Stimulated activated CD8-positive, alpha-beta memory T cell treated with anti-CD3 and anti-CD28 coated beads, Interleukin-7, amount 100 ng/mL, for 48 hours (primary cell): ENCODE data around the gene SLC38A3.
"Not testable (repeated sequence)": the region's sequence is repeated elsewhere in the genome, so short reads cannot be mapped to it uniquely, and the experiment has no call there.

Source experiments
- DNase-seq, 2 donors: peaks; one replicate each; pipeline ENCODE4 v3.0.0-alpha.2; 2020; ENCODE audit warnings: low read depth in 1 of 2; ENCODE audit errors: extremely low read depth in 1 of 2

SLC38A3 gene

GRCh38 chr3:50245251-50245745 is 40.2 kb downstream of the SLC38A3 start:
- no peak for DNase-seq

DNA sequence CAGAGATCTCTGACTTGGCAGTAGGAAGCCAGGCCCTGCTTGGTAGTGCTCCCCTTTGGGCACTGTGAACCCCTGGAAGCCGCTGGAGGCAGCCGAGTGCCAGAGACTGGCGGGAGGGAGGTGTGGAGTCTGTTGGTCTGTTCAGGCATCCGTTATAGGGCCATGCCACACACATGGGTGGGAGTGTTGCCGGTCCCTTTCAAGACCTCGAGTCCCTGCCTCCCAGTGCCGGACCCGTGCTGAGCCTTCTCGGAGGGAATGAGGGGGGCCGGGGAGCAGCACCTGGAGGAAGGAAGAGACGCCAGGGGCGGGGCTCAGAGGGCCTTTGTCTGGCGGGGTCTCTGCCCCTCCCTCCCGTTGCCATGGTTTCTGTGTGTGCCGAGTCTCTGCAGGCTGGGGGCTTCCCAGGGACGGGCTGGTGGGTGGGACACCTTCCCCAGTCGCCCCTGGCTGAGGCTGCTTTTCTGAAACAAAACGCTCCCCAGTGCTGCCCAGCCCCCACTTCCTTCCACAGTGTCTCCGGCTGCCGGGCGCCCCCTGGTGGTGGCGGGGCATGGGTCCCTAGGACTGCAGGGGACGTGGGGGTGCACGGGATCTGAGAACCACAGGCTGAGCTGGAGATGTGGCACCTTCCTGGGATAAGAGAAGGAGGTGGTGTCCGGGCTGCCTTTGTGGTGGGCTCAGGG is 40.9 kb downstream of the SLC38A3 start:
- DNase-seq: peak; percentile 89

GRCh38 chr3:50246517-50246954 is 41.5 kb downstream of the SLC38A3 start:
- DNase-seq: peak; percentile 78 to 94

GRCh38 chr3:50248387-50248786 is 43.3 kb downstream of the SLC38A3 start:
- no peak for DNase-seq

GRCh38 chr3:50249457-50249856 is 44.4 kb downstream of the SLC38A3 start:
- DNase-seq: no peak

- no peak for DNase-seq
Measured at GRCh38 chr3:50250514-50250913, 45.4 kb downstream of the SLC38A3 start.

DNA sequence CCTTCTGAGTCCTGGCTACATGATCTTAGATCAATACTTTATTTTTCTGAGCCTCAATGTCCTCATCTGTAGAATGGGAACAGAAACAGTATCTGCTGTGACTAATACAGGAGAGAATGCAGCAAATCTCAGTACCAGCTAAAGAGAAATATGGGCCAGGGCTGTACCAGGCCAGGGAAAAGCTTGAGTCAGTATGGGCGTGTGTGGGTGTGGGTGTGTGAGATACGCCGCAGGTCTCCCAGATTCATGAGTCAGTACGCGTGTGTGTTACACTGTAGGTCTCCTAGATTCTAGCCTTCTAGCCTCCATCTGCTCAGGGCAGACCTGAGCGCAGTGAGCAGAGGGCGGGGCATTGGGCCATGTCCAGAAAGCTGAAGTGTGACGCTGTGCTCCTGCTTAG is 46.1 kb downstream of the SLC38A3 start:
- DNase-seq: peak in 1 of 2 donors; percentile 73

DNA sequence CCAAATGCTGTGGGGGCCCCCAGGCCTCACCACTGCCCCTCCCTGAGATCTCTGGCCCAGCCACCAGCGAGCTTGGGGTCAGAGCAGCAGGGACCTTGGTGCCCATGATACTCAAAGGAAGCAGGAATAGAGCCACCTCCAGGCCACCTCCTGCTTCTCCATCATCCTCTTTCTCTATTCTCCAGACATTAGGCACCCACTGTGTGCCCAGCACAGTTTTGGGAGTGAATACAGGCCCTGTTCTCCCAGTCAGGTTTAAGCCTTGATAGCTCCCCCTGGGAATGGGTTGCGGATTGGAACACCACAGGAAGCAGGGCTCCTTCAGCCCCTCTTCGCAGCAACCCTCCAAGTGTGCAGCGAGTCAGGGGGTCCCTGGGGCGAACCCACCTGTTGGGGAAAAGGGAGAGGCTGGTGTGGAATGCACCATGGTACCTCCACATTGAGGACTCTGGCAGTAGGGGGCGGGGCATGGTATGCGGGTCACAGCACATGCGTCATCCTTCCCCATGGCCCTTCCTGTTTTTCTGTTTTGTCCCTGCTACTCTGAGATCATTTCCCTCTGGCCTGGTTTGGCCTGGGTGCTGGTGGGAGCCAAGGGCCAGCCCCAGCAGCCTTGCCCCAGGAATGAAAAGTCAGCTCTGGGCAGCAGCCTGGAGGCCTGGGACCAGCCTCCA is 49.6 kb downstream of the SLC38A3 start:
- no peak for DNase-seq

DNA sequence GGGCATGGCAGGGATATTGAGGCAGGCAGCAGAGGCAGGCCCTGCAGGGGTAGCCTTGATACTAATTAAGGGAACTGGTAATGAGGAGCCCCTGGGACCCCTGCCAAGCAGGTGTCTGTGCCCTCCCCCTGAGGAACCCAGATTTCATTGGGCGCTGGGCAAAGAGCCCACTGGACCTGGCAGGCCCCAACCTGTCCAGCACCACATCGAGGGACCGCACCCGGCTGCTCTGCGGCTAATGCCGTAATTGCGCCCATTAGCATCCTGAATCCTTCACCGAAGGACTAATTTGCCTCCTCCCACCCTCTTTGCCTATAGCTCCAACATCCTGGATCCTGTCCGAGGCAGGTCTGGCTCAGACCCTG is 50.2 kb downstream of the SLC38A3 start:
- DNase-seq: no peak

- DNase-seq: no peak
Measured at GRCh38 chr3:50256978-50257890, 52.2 kb downstream of the SLC38A3 start.

GRCh38 chr3:50258029-50258680 is 53.1 kb downstream of the SLC38A3 start:
- no peak for DNase-seq

DNA sequence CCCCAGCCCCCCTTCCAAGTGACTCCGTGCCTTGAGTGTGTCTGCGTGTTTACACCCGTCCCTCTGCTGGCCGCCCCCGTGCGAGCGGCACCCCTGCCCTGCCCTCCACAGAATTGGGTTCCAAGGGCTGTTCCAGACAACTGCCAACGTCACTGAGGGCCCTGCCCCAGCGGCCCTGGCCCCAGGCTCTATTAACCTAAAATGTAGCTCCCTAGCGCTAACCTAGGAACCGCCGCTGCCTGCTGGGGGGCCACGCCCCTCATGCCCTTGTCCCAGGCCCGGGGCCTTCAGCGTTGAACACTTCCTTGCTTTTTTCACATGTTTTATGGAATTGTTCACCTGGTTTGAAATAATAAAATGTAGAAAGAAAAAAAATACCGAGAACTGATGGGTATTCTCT is 53.9 kb downstream of the SLC38A3 start:
- DNase-seq: no peak

DNA sequence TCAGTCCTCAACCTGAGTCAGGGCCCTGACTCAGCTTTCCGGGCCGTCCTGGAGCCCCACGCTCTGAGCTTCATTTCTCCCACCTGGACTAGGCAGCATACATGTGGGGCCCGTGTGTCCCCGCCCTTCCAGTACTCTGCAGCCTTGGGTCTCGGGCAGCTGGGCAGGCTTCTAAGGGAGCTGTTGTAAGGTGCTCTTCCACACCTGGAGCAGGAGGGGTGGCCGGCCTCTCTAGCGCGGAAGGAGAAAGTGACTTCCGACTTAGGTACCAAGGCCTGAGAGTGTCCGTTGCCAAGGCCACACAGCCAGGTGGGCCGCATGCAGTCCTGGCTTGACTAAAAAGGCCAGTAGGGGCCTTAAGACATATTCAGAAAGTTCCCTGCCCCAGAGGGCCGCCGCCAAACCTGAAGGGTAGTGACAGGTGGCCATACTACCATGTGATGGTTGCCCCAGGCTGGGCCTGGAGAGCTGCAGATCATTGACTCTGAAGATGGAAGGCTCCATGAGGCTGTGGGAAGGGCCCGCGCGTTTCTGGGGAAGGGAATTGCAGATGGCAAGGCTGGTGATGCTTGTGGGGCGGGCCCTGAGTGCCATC is 54.5 kb downstream of the SLC38A3 start:
- no peak for DNase-seq

GRCh38 chr3:50260027-50260941 is 55.2 kb downstream of the SLC38A3 start:
- peak; percentile 74 to 78 for DNase-seq

- DNase-seq: no peak
Measured at GRCh38 chr3:50260942-50261441, 55.9 kb downstream of the SLC38A3 start.

DNA sequence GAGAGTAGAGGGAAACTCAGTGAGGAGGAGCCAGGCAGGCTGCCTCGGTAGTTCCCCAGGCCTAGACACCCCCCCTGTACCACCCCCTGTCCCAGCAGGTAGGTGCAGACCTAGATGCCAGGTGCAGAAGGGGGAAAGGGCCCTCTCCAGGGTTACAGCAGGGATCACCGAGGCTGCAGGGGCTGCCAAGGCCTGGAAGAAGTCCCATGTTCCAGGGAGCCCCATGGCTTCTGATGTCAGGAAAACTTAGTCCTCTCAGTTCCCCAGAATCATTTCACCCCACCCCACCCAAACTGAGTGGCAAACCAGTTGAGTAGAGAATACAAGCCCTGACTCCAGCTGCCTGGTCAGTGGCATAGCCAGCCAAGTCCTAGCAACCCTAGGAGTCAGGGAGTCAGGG is 56.4 kb downstream of the SLC38A3 start:
- no peak for DNase-seq

- not testable (repeated sequence) for DNase-seq
Measured at GRCh38 chr3:50262200-50262599, 57.1 kb downstream of the SLC38A3 start.

GRCh38 chr3:50262778-50263177 is 57.7 kb downstream of the SLC38A3 start:
- no peak for DNase-seq
